Measurements from ENCODE around the gene RNF220.

GRCh38 chr1:44620072-44620471 is 215.0 kb downstream of the RNF220 start:
- TF ChIP-seq CTCF (IDR thresholded peaks at IDR 0.05), result no peak
- no peak for TF ChIP-seq ZNF281 (CRISPR knock-in tag; IDR thresholded peaks at IDR 0.05)
- no peak for TF ChIP-seq CREB1 (CRISPR knock-in tag; IDR thresholded peaks at IDR 0.05)
- no peak for TF ChIP-seq RELA (CRISPR knock-in tag; IDR thresholded peaks at IDR 0.05; ENCODE audit: borderline replicate concordance)
- TF ChIP-seq MAX (CRISPR knock-in tag; IDR thresholded peaks at IDR 0.05), result no peak

Data from WTC11 (cell line).